SK-MEL-5 (cell line): Measurements from ENCODE around the gene SIRPA. TPM values are rescaled to one million over a fixed set of nuclear protein-coding genes. Genes with fewer than 3 reads are reported as not detected.
"Not testable (repeated sequence)": the region's sequence is repeated elsewhere in the genome, so short reads cannot be mapped to it uniquely, and the experiment has no call there.

Source experiments
- DNase-seq: peaks from one replicate; pipeline ENCODE4 v3.0.0-alpha.2; 2016; ENCODE audit warnings: low read depth, low spot score
- in situ Hi-C: cut with HindIII; loops from 2 replicates; pipeline ENCODE4 v1.10.0; 2016; ENCODE audit warnings: low sequenced_read_pairs, high pct_unique_total_duplicates, low pct_unique_long_range_greater_than_20kb
- total RNA-seq: library from RNA; depleted of rRNA; stranded (reverse); fragments of >200 nt; shearing (Covaris generic); gene quantifications from 2 replicates; pipeline ENCODE4 v1.2.3, GENCODE V29; 2014

SIRPA gene
- total RNA-seq, 1 experiment from 2014 or later = 67.8 TPM

DNA sequence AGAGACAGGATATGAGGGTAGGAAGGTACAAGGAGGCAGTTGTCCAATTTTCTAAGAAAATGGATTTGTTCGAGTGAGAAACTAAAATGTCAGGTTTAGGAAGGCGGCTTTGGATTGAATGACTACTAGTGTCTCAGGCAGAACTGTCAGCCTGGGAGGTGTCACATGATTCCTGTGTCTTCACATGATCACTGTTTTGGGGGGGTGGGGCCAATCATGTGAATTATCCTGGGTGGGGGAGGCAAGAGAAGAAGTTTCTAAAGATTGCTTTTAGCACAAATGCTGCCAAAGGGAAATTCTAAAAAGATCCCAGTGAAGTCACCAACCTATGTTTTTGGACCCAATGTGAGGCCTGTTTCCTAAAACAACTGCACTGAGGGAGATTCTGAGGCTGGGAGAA is 2.3 kb downstream of the SIRPA start:
- DNase-seq = peak; percentile 96
- in situ Hi-C loops = no loop called here

DNA sequence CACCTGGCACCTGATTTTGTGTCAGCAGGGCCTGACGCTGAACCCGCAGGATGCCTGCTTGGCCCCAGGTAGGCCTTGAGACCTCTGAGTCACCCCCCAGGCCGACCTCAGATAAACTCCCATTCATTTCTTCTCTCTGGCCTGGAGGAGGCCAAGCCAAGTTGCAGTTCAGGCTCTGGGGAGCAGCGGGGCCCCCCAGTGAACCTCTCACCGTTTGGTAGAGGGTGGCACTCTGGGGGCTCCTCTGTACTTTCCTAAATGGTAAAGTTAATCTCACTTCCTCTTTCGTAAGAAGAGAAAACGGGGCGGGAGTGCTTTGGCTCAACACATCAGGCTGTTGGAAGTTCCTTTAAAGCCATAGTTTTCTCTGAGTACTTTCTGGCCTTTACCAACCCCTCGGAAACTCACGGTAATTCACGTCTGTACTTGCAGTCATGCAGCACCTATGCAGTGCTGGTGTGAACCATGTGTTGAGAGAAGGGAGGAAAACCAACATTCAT is 2.8 kb downstream of the SIRPA start:
- in situ Hi-C loops = no loop called here

DNA sequence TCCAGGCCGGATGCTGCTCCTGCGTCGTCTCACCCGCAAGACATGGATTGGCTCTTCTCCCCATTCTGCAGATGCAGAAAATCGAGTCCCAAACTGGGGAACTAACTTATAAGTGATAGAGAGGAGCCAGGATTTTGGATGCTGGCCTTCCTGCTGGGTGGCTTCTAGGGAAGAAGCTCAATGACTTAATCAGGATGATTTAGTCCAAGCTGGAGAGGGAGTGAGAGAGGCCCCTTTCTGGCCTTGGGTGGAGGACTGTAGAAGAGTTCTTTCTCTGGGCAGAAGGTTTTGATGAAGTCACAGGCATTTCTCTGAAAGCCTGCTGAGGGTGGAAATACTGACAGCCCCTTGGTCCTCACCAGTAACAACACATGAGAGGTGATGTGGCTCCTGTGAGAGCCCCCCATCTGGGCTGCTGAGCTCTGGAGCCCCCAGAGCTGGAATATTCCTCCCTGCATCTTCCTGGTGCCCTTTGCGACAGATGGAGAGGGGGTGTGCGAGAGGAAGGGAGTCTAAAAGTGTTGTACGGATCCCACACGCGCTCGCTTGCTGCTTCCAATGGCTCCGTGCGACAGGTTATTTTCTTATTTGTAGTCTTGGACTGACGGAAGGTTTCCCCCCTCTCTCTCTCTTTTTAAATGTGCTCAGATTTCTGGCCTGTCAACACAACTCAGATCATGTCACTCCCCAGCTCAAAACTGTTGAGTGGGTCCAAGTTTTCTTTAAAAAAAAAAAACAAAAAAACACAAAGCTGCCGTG is 3.5 kb downstream of the SIRPA start:
- in situ Hi-C loops = no loop called here
- no peak for DNase-seq

More for the DNA sequence above, 2.8 kb downstream of the SIRPA start:
- no peak for DNase-seq

DNA sequence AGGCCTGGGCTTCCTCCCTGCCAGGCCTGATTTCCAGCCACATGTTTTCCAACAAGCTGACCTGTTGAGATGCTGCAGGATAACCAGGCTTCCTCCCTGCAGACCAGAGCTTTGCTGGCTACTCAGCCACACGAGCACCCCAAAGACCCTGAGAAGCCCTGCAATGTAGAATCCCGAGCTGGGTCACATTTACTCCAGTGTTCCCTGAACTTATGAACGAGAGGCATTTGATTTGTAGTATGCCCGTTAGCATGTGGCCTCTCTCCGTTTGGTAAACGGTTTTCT is 4.0 kb downstream of the SIRPA start:
- DNase-seq = no peak
- in situ Hi-C loops = no loop called here

DNA sequence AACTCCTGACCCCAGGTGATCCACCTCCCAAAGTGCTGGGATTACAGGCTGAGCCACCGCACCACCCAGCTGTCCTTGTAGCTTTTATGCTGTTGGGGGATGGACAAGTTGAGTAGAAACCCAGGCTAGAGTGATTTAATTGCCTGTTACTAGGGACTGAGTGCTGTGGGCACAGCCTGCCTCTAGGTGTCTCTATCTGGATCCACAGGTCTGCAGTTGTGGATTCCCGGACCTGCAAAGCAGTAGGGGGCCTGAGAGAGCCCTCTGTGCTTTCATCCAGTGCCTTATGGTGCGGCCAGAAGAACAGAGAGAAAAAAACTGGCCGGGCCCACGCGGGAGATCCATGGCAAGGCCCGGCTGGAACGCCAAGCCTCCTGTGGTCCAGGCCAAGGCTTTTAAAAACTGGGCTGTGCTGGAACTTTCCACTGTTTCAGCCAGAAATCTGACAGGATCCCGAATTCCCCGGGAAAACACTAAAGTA is 5.2 kb downstream of the SIRPA start:
- DNase-seq = peak; percentile 96
- in situ Hi-C loops = no loop called here

DNA sequence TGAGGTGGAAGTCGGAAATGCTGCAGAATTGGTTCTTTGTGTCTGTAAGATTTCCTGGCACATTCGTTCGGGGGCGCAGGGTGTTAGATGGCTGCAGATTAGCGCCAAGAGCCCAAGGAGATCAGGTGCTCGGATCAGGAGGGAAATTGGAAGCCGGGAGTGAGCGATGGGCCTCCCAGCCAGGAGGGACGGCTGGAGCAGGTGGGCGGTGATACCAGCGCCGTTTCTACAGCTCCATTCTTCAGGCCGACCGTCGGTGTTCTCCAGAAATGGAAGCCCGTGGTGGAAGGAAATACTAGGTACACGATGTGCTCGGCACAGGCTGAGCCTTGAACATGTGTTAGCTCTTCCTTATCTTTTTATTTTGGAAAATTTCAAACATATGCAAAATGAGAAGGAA is 6.5 kb downstream of the SIRPA start:
- no peak for DNase-seq
- in situ Hi-C loops = no loop called here

DNA sequence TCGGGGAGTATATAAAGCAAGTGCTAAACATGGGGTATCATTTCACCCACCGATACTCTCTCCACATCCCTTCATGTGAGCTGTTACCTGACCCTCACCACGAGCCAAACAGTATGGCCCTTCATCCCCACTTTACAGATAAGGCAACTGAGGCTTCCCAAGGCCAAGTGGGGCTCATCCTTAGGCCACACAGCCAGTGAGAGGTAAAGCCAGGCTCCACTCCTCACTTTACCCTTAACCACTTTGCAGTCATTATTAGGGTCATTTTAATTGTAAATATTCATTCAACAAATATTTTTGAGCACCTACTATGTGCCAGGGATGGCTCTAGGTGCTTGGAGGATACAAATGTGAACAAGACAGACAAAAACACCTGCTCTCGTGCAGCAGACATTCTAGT is 7.0 kb downstream of the SIRPA start:
- DNase-seq = no peak
- in situ Hi-C loops = no loop called here

DNA sequence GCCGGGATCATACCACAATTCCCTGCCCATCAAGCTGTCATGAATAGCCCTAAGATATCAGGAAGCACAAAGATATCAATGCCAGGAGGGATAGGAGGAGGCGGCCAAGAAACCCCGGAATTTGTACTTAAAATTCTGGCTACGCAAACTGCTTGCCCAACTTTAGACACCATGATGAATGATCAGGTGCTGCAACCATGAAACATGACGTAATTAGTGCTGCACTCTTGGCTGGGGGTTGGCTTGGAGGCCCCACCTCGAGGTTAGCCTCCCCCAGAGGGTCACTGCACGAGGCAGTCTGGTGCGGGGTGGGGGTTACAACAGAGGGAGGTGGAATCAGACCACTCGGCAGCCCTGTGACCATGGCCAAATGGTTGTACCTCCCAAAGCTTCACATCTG is 8.9 kb downstream of the SIRPA start:
- in situ Hi-C loops = no loop called here
- DNase-seq = no peak

DNA sequence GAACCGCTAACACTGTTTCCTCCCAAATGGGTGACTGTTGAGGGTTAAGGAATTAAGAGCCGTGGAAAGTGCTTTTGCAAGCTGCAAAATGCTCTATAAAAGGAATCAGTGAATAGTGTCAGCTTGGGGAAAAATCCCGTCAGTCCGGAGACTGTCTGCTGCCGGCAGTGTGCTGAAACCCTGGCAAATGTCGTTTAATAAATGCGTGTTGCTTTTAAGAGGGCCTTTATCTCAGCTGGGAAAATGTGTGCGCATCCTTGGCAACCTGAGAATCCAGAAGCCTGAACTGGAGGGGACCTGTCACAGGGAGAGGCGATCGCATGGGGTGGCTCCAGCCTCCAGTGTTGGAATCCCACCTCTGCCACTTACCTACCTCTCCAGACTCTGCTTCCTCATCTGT is 9.8 kb downstream of the SIRPA start:
- no peak for DNase-seq
- in situ Hi-C loops = no loop called here

DNA sequence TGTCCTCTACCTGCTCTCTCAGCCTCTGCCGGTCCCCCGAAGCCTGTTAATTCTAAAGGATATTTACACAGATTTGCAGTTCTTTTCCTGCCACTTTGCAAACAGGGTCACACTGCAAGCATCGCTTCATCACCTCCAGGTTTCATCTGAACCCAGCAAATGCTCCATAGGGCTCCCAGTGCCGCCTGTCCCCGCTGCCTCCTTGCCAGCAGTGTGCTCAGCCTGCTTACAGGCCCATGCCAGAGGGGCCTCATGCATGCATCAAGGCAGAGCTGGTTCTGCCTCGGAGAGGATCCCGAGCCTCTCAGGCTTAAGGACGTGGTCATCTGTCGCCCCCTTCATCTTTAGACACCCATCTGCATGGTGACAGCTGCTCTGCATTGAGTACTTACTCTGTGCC is 10.5 kb downstream of the SIRPA start:
- no peak for DNase-seq
- in situ Hi-C loops = no loop called here

DNA sequence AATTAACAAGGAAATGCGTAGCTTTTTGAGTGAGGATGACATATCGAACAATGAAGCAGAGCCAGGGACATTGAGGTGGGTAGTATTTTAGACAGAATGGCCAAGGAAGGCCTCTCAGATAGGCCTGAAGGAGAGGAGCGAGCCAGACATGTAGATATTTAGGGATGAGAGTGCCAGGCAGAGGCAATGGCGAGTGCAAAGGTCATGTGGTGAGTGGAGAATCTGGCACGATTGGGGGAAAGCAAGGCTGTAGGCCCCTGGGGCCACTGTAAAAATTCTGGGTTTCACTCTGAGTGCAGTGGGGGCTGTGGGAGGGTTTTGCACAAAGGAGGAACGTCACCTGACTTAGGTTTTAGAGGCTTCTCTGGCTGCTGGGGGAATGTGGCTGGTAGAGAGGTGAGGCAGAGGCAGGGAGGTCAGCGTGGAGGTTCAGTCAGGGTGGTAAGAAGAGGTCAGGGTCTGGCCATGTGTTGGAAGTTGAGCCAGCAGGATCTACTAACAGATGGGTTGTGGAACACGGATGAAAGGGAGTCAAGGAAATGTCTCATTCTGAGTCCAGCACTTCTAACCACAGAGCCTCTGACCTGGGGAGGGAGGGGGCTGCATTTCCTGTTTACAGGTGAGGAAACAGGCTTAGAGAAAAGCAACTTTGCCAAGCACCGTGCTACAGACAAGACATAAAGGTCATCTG is 11.3 kb downstream of the SIRPA start:
- DNase-seq = no peak
- in situ Hi-C loops = no loop called here

DNA sequence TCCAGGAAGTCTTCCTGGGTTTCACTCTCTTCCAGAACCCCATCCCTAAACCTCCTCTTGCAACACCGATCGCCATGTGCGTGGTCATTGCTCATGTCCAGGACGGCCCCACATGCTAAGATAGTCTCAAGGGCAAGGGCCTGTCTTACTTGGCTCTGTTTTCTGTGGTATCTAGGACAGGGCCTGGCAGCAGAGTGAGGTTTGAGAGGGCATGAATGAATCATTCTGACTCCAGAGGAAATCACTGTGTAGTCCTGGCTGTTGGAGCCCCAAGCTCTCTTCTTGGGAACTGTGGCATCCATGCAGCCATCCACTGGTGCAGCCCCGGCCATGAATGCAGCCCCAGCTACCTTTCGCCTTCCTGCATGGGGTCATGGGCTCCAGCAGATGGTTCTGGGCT is 12.4 kb downstream of the SIRPA start:
- DNase-seq = no peak
- in situ Hi-C loops = no loop called here

DNA sequence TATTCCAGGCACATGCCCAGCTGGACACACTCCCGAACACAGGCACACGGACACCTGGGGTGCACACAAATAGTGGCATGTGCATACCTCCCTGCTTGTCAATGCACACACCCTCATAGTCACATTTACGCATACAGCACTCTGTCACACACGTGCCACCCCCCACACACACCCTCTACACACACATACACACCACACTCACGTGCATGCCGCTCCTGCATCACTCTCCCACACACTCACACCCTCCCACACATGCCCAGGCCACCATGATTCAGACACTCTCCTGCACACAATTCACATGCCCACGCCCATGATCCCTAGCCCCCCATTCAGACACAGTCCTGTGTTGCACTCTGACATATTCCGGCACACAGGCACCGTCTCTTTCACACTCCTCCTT is 13.0 kb downstream of the SIRPA start:
- in situ Hi-C loops = no loop called here

DNA sequence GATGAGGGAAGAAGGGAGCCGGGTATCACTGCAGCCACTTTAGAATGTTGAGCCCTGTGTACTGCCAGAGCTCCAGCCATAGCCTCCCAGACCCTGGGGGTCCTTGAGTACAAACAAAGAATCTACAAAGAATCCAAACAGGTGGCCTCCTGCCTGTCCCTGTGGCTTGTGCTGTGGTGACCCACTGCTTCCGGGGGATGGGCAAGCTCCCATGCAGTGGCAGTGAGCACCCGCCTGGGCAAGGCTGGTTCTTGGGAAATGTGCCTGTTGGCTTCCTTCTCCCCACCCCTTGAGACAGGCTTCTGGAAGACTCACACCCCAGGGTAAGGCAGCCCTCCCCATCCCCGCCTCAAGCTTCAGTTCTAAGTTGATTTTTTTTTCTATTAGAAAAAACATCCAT is 13.9 kb downstream of the SIRPA start:
- no peak for DNase-seq
- in situ Hi-C loops = no loop called here

More for the DNA sequence above, 13.0 kb downstream of the SIRPA start:
- DNase-seq = no peak

DNA sequence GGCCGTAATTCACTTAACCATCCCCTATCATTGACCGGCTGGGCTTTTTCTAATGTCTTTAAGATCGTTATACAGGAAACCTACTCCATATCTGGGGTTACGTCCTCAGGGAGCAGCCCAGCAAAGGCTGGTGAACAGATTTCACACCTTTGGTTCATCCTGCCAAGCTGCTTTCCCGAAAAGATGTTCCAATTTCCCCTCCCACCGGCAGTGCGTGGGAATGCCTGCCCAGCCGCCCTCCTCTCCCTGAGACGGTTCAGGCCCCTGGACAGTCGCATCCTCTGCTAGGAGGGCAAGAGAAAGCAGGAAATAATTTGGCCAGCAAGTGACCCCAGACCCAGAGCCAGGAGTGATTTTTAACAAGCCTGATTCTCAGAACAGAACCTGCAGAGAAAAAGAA is 16.3 kb downstream of the SIRPA start:
- in situ Hi-C loops = no loop called here

DNA sequence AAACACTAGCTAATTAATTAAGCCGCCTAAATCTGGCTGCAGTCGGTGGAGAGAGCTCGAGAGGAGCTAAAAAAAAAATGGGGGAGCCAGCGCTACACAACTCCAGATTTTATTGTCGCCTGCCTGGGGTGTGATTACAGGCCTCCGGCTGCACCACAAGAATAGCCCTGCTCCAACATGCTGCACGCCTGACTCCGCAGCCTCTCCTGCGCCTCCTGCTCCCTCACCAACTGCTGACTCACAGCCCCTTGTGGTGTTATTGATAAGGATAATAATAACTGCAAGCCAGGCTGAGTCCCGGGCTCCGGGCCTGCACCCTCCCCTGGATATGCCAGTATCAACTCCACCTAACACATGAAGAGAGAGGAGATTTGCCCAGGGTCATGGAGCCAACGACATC is 16.8 kb downstream of the SIRPA start:
- in situ Hi-C loops = no loop called here

More for the DNA sequence above, 16.3 kb downstream of the SIRPA start:
- no peak for DNase-seq

DNA sequence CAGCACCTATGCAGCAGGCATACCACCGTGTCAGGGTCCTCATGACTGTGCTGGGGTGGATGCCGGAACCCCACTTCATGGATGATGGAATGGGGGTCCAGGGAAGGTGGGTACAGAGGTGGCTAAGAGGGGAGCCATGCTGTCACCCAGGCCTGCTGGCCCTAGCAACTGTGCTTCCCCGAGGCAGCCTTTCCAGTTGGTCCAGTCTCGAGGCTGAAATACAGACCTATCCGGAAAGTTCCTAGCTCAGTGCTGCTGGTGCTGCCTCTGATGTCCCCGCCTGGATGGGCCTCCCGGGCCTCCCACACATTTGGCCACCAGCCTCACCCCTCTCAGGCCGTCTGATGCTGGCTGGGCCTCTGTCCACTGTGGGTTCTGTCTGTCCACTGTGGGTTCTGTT is 17.4 kb downstream of the SIRPA start:
- DNase-seq = no peak
- in situ Hi-C loops = no loop called here

More for the DNA sequence above, 16.8 kb downstream of the SIRPA start:
- DNase-seq = no peak

DNA sequence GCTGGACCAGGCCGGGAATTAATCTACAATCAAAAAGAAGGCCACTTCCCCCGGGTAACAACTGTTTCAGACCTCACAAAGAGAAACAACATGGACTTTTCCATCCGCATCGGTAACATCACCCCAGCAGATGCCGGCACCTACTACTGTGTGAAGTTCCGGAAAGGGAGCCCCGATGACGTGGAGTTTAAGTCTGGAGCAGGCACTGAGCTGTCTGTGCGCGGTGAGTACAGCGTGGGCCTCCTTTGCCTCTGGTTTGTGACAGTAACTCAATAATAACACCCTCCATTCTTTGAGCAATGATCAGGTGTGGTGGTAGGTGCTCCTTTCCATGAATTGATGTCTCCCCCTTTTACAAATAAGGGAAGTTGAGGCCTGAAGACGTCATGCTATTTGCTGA is 20.0 kb downstream of the SIRPA start:
- in situ Hi-C loops, DNase-seq: not testable (repeated sequence)

DNA sequence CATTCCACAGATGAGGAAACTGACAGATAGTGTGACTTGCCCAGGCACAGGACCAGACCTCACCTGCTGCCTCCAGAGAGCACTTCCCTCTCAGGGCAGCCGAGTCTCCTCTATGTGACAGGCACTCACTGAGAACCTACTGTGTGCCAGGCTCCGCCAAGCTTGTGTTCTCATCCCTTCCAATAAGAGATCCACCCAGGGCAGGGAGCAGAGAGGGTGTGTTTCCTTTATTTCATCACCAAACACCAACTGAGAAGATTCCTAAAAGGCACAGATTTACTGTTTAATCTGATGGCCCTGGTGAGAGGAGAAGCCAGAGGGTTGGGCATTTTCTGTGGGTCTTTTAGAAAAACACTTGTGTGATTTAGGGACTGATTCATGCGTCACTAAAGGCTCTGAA is 20.5 kb downstream of the SIRPA start:
- no peak for DNase-seq
- in situ Hi-C loops = no loop called here
